Left ventricle myocardium inferior (tissue), 1 donor: ENCODE measurements around the gene FBXO34. TPM values are rescaled to one million over a fixed set of nuclear protein-coding genes. Genes with fewer than 3 reads are reported as not detected.

ENCODE experiments used
- DNase-seq: peaks from one replicate; pipeline ENCODE4 v3.0.0-alpha.2; 2020
- H3K27ac ChIP-seq: fragments of 200-600 bp; replicated peaks from 2 replicates; pipeline ENCODE4 v1.8.0; 2021
- H3K27me3 ChIP-seq: fragments of 200-600 bp; 2 replicates; pipeline ENCODE4 v1.8.0; 2021; ENCODE audit warnings: low read depth
- H3K36me3 ChIP-seq: fragments of 200-600 bp; 2 replicates; pipeline ENCODE4 v1.8.0; 2021
- H3K4me1 ChIP-seq: fragments of 200-600 bp; 2 replicates; pipeline ENCODE4 v1.8.0; 2021
- H3K4me3 ChIP-seq: fragments of 200-600 bp; 2 replicates; pipeline ENCODE4 v1.8.0; 2021; ENCODE audit warnings: mild to moderate bottlenecking, moderate library complexity
- H3K9me3 ChIP-seq: fragments of 200-600 bp; replicated peaks from 2 replicates; pipeline ENCODE4 v1.8.0; 2021
- intact Hi-C: fragments of 100-400 bp; cut with micrococcal nuclease; formaldehyde crosslinking; loops from one replicate; pipeline ENCODE4 v1.11.0; 2022
- total RNA-seq: library from RNA; stranded (reverse); fragmentation: NEBNext Ultra II Directional; extraction: Animal tissue kit (Norgen Biotek cat#: 25700); gene quantifications from one replicate; pipeline ENCODE4 v1.2.1, GENCODE V29; 2021
- TF ChIP-seq, protein P1 (sequence below): fragments of 200-600 bp; IDR thresholded peaks from 2 replicates; pipeline ENCODE4 v1.8.0; 2021; ENCODE audit warnings: antibody characterized with exemption, mild to moderate bottlenecking, borderline replicate concordance
- donor health status: DM: no; HTN: yes; CAD: no; lungs with severe emphysema.

Gene FBXO34
- total RNA-seq, 1 donor from 2014 or later = 22.4 TPM

DNA sequence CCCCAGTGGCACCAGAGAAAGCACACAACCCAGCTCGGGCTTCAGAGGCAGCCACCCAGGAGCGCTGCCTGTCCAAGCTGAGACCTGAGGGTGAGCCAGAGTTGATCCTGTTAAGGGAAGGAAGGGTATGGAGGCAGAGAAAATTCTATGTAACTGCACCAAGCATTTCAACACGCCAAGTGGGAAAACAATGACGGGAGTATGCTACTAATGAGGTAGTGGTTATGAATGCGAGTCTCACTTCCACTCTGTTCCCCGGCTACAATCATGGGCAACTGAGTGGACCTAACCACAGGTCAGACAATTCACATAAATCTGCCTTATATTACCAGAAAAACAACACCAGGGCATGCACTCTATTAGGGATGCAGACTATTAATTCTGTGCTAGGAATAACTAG is 130.5 kb downstream of the FBXO34 start:
- Histone ChIP-seq H3K9me3 (no peaks in the 10 kb centered on the region), H3K27ac (peak overlapping the region; percentile 15), H3K4me3 (no peak overlapping the region), H3K27me3 (no peaks in the 10 kb centered on the region), H3K36me3 (peaks cover 2% of the 10 kb centered on the region), H3K4me1 (peaks cover 49% of the 10 kb centered on the region)
- TF ChIP-seq, protein P1, sequence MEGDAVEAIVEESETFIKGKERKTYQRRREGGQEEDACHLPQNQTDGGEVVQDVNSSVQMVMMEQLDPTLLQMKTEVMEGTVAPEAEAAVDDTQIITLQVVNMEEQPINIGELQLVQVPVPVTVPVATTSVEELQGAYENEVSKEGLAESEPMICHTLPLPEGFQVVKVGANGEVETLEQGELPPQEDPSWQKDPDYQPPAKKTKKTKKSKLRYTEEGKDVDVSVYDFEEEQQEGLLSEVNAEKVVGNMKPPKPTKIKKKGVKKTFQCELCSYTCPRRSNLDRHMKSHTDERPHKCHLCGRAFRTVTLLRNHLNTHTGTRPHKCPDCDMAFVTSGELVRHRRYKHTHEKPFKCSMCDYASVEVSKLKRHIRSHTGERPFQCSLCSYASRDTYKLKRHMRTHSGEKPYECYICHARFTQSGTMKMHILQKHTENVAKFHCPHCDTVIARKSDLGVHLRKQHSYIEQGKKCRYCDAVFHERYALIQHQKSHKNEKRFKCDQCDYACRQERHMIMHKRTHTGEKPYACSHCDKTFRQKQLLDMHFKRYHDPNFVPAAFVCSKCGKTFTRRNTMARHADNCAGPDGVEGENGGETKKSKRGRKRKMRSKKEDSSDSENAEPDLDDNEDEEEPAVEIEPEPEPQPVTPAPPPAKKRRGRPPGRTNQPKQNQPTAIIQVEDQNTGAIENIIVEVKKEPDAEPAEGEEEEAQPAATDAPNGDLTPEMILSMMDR = no peak
- intact Hi-C loops = no loop called here
- no peak for DNase-seq

Other genes with a start within 250 kb of the FBXO34 start
- 1.3 TPM for gene WDHD1, start 244.3 kb upstream of the FBXO34 start, total RNA-seq
- 18.1 TPM for gene SOCS4, start 244.2 kb upstream of the FBXO34 start, total RNA-seq
- 68.2 TPM for gene MAPK1IP1L, start 219.8 kb upstream of the FBXO34 start, total RNA-seq
- 194 TPM for gene LGALS3, start 142.2 kb upstream of the FBXO34 start, total RNA-seq
- gene DLGAP5, start 79.8 kb upstream of the FBXO34 start, total RNA-seq = 0.14 TPM
- gene ATG14, start 140.4 kb downstream of the FBXO34 start, total RNA-seq = 13.2 TPM
- not detected for gene TBPL2, start 169.2 kb downstream of the FBXO34 start, total RNA-seq